Suprapubic skin (tissue), 4 donors: Measurements from ENCODE around the gene ARHGDIB. TPM values are rescaled to one million over a fixed set of nuclear protein-coding genes. Genes with fewer than 3 reads are reported as not detected.

Experiments
- DNase-seq, 2 donors: peaks; one replicate each; pipeline ENCODE4 v3.0.0-alpha.2; 2019; ENCODE audit warnings: low spot score in 2 of 2
- H3K27ac ChIP-seq: fragments of 200-600 bp; sonication (generic); one replicate; pipeline ENCODE4 v1.5.1; 2019
- H3K27me3 ChIP-seq: fragments of 200-600 bp; sonication (generic); one replicate; pipeline ENCODE4 v1.5.1; 2019
- H3K36me3 ChIP-seq: fragments of 200-600 bp; sonication (generic); one replicate; pipeline ENCODE4 v1.5.1; 2019
- H3K4me1 ChIP-seq: fragments of 200-600 bp; sonication (generic); one replicate; pipeline ENCODE4 v1.5.1; 2019
- H3K4me3 ChIP-seq: fragments of 200-600 bp; sonication (generic); one replicate; pipeline ENCODE4 v1.5.1; 2019; ENCODE audit warnings: mild to moderate bottlenecking
- H3K9me3 ChIP-seq: fragments of 200-600 bp; sonication (generic); one replicate; pipeline ENCODE4 v1.5.1; 2019
- EP300 ChIP-seq: sonication (generic); formaldehyde crosslinking; IDR thresholded peaks from one replicate; pipeline ENCODE4 v1.6.1; 2017; ENCODE audit warnings: antibody characterized with exemption
- POLR2A ChIP-seq, 2 donors: fragments of 450-650 bp; IDR thresholded peaks; one replicate each; pipeline ENCODE4 v1.6.1; 2017; ENCODE audit warnings: antibody characterized with exemption in 2 of 2, mild to moderate bottlenecking in 2 of 2, moderate library complexity in 2 of 2
- POLR2AphosphoS5 ChIP-seq, 3 donors: sonication (generic); formaldehyde crosslinking; IDR thresholded peaks; one replicate each; pipeline ENCODE4 v1.6.1; 2017; ENCODE audit warnings: antibody characterized with exemption in 3 of 3
- WGBS: methylation state at CpG from one replicate; pipeline ENCODE4 v1.1.5; 2018; 5-methylcytosine and 5-hydroxymethylcytosine counted together
- total RNA-seq, 4 donors: library from RNA; depleted of rRNA; stranded (reverse); fragments of >200 nt; gene quantifications; one replicate each; pipeline ENCODE4 v1.1.0, GENCODE V29; 2016
- TF ChIP-seq, protein P1 (sequence below), 2 donors: fragments of 200-600 bp in 1 of 2; fragments of 450-650 bp in 1 of 2; sonication (generic) in 1 of 2; IDR thresholded peaks; one replicate each; pipeline ENCODE4 v1.5.1; 2016 to 2019; ENCODE audit warnings: antibody characterized with exemption in 2 of 2, mild to moderate bottlenecking in 1 of 2, moderate library complexity in 1 of 2

ARHGDIB gene
- total RNA-seq, 4 donors from 2014 or later = 74.7 to 109 (median 85.4) TPM

DNA sequence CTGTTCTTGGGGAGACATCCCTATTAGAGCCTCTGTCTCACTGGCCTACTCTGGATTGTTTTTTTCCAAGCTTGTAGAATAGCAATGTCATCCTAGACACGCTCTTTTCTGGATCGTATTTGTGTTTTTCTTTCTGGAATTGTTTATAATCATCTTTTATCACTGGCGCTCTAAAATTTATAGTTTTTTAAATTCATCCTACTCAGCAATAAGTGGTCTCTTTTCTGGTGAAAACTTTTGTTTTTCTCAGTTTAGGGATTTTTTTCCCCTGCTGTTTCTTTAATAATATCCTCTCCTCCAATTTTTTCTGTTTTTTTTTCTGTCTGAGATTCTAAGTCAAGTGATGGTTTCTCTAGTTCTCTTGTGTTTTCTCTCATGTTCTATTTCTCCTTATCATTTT is 36.6 kb upstream of the ARHGDIB start:
- Histone ChIP-seq H3K9me3 (no peaks in the 10 kb centered on the region), H3K36me3 (no peaks in the 10 kb centered on the region), H3K27me3 (no peaks in the 10 kb centered on the region), H3K4me1 (peaks cover 23% of the 10 kb centered on the region), H3K27ac (no peak overlapping the region), H3K4me3 (no peak overlapping the region)
- no peak for DNase-seq
- WGBS = 66% methylated on average over 3 of the region's 3 CpGs
- no peak for TF ChIP-seq EP300
- TF ChIP-seq, protein P1, sequence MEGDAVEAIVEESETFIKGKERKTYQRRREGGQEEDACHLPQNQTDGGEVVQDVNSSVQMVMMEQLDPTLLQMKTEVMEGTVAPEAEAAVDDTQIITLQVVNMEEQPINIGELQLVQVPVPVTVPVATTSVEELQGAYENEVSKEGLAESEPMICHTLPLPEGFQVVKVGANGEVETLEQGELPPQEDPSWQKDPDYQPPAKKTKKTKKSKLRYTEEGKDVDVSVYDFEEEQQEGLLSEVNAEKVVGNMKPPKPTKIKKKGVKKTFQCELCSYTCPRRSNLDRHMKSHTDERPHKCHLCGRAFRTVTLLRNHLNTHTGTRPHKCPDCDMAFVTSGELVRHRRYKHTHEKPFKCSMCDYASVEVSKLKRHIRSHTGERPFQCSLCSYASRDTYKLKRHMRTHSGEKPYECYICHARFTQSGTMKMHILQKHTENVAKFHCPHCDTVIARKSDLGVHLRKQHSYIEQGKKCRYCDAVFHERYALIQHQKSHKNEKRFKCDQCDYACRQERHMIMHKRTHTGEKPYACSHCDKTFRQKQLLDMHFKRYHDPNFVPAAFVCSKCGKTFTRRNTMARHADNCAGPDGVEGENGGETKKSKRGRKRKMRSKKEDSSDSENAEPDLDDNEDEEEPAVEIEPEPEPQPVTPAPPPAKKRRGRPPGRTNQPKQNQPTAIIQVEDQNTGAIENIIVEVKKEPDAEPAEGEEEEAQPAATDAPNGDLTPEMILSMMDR (IDR thresholded peaks at IDR 0.05) = no peak
- TF ChIP-seq POLR2A (IDR thresholded peaks at IDR 0.05) = no peak
- TF ChIP-seq POLR2AphosphoS5 (IDR thresholded peaks at IDR 0.05) = no peak

- no peak for DNase-seq
- no peaks in the 10 kb centered on the region for H3K36me3 ChIP-seq
- WGBS = 93% methylated on average over 3 of the region's 3 CpGs
- peaks cover 10% of the 10 kb centered on the region for H3K4me1 ChIP-seq
- H3K4me3 ChIP-seq = no peak overlapping the region
- H3K27me3 ChIP-seq = no peaks in the 10 kb centered on the region
- TF ChIP-seq, protein P1 (IDR thresholded peaks at IDR 0.05) = peak; percentile 39 to 41
- TF ChIP-seq POLR2AphosphoS5 (IDR thresholded peaks at IDR 0.05) = no peak
- no peak overlapping the region for H3K27ac ChIP-seq
- H3K9me3 ChIP-seq = no peaks in the 10 kb centered on the region
Observed at GRCh38 chr12:14995583-14996425, 34.4 kb upstream of the ARHGDIB start.

DNA sequence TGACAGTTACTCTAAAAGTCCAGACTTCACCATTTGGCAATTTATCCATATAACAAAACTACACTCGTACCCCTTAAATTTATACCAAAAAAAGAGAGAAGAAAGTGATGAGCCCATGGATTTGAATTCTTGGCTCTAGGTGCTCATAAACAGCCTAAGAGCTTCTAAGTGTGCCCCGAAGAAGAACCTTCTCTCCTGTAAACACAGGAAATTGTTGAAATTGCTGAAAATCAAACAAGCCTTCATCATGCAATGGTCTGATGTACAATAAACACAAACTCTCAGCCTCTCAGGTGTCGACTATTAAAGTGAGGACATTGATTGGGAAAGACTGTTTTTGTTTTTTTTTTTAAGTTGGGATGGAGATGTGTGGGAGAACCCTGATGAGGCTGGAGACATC is 33.2 kb upstream of the ARHGDIB start:
- Histone ChIP-seq H3K27me3 (no peaks in the 10 kb centered on the region), H3K9me3 (no peaks in the 10 kb centered on the region), H3K4me3 (no peak overlapping the region), H3K27ac (no peak overlapping the region), H3K36me3 (no peaks in the 10 kb centered on the region), H3K4me1 (peaks cover 7% of the 10 kb centered on the region)
- no peak for DNase-seq
- TF ChIP-seq POLR2AphosphoS5 (IDR thresholded peaks at IDR 0.05) (no peak), POLR2A (IDR thresholded peaks at IDR 0.05) (no peak), EP300 (no peak)
- TF ChIP-seq, protein P1 (IDR thresholded peaks at IDR 0.05) = no peak
- 73% methylated on average over 3 of the region's 3 CpGs for WGBS

DNA sequence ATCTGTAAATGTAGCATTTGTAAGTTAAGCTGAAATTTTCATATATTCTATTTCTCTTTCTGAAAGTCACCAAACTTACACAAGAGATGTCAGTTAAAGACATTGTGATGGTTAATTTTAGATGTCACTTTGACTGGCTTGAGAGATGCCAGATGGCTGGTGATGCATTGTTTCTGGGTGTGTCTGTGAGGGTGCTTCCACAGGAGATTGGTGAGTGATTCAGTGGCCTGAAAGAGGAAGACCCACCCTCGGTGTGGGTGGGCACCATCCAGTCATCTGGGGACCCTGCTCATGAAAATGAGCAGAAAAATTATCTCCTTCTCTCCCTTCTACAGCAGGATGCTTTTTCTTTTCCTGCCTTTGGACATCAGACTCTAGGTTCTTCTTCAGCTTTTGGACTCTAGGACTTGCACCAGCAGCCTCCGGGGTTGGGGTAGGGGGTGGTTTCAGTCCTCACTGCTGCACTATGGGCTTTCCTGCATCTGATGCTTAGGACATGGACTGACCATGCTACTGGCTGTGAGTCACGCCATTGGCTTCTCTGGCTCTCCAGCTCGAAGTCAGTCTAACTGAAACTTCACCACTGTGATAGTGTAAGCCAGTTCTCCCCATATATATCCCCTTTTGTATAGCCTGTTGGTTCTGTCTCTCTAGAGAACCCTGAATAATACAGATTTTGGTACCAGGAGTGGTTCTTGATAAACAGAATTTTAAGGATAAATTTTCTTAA is 32.3 kb upstream of the ARHGDIB start:
- WGBS = 77% methylated on average over 4 of the region's 4 CpGs
- no peaks in the 10 kb centered on the region for H3K36me3 ChIP-seq
- DNase-seq = no peak
- no peaks in the 10 kb centered on the region for H3K27me3 ChIP-seq
- H3K27ac ChIP-seq = no peak overlapping the region
- H3K4me3 ChIP-seq = no peak overlapping the region
- TF ChIP-seq EP300 = no peak
- no peak for TF ChIP-seq POLR2A (IDR thresholded peaks at IDR 0.05)
- no peak for TF ChIP-seq POLR2AphosphoS5 (IDR thresholded peaks at IDR 0.05)
- no peaks in the 10 kb centered on the region for H3K9me3 ChIP-seq
- no peaks in the 10 kb centered on the region for H3K4me1 ChIP-seq

DNA sequence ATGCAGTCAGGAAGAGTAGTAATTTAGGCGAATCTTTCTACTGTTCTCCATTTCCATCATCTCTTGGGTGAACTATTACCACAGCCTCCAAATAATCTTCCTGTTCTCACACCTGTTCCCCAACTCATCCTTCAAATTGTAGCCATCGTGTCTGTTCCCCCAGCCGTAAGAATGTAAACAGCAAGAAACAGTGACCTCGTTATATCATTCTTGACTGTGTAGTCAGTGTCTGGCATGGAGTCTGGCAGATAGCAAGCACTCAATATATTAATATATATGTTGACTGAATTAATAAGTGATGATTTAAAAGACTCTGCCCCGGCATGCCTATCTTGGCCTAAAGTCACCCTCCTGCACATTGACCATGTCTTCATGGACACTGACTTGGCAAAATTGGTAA is 31.7 kb upstream of the ARHGDIB start:
- Histone ChIP-seq H3K4me1 (no peaks in the 10 kb centered on the region), H3K27ac (no peak overlapping the region), H3K36me3 (no peaks in the 10 kb centered on the region), H3K4me3 (no peak overlapping the region), H3K27me3 (no peaks in the 10 kb centered on the region), H3K9me3 (no peaks in the 10 kb centered on the region)
- TF ChIP-seq, protein P1 (IDR thresholded peaks at IDR 0.05) = no peak
- TF ChIP-seq POLR2AphosphoS5 (IDR thresholded peaks at IDR 0.05) = no peak
- no peak for TF ChIP-seq POLR2A (IDR thresholded peaks at IDR 0.05)
- no peak for TF ChIP-seq EP300
- no peak for DNase-seq
- WGBS = 90% methylated on average over 5 of the region's 5 CpGs
